HL-60 (cell line): ENCODE results near the gene P2RX6.

Experiments
- DNase-seq, 2 experiments: peaks; one replicate each; pipeline ENCODE4 v3.0.0-alpha.2; 2010 to 2020; ENCODE audit warnings: low read depth in 1 of 2, low spot score in 1 of 2
- H3K27ac ChIP-seq: fragments of 250-450 bp; sonication (Bioruptor Pico); replicated peaks from 2 replicates; pipeline ENCODE4 v1.5.1; 2020; ENCODE audit warnings: mild to moderate bottlenecking, moderate library complexity
- H3K27me3 ChIP-seq: fragments of 250-450 bp; sonication (Bioruptor Pico); 2 replicates; pipeline ENCODE4 v1.5.1; 2021; ENCODE audit warnings: mild to moderate bottlenecking, moderate library complexity; ENCODE audit not compliant: insufficient read depth, poor library complexity, severe bottlenecking
- H3K4me3 ChIP-seq: replicated peaks from 2 replicates; pipeline ENCODE4 v1.5.1; 2011; ENCODE audit warnings: mild to moderate bottlenecking, control low read depth, low read length; ENCODE audit not compliant: insufficient read depth
- GABPA ChIP-seq: IDR thresholded peaks from 2 replicates; pipeline ENCODE4 v1.6.1; 2012; ENCODE audit warnings: low read depth
- POLR2AphosphoS5 ChIP-seq: IDR thresholded peaks from 2 replicates; pipeline ENCODE4 v1.6.1; 2012; ENCODE audit warnings: low read depth
- REST ChIP-seq: IDR thresholded peaks from 2 replicates; pipeline ENCODE4 v1.6.1; 2012; ENCODE audit warnings: low read depth; ENCODE audit not compliant: insufficient replicate concordance
- SPI1 ChIP-seq: IDR thresholded peaks from 2 replicates; pipeline ENCODE4 v1.6.1; 2012; ENCODE audit warnings: low read depth, mild to moderate bottlenecking, borderline replicate concordance
- TF ChIP-seq, protein P1 (sequence below): IDR thresholded peaks from one replicate; pipeline ENCODE4 v1.5.1; 2011; ENCODE audit warnings: low read length, control low read depth, inconsistent platforms; ENCODE audit not compliant: insufficient read depth

P2RX6 gene

DNA sequence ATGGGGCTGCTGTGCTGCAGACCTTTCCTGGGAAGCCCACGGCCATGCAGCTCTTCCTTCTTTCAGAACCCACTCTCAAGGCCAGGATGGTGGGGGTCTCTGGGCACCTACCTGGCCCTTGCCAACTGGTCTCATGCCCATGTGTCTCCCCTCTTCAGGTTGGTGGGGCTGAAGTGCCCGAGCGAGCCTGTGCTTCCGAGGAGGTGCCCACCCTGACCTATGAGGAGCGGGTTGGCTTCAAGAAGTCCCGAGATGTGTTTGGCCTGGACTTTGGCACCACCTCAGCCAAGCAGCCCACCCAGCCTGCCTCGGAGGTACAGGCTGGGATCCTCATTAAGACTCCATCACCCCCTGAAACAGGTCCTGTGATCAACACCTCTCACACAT, 22.9 kb upstream of the P2RX6 start:
- Histone ChIP-seq H3K27me3 (no peaks in the 10 kb centered on the region), H3K4me3 (no peak overlapping the region), H3K27ac (no peak overlapping the region)
- TF ChIP-seq, protein P1, sequence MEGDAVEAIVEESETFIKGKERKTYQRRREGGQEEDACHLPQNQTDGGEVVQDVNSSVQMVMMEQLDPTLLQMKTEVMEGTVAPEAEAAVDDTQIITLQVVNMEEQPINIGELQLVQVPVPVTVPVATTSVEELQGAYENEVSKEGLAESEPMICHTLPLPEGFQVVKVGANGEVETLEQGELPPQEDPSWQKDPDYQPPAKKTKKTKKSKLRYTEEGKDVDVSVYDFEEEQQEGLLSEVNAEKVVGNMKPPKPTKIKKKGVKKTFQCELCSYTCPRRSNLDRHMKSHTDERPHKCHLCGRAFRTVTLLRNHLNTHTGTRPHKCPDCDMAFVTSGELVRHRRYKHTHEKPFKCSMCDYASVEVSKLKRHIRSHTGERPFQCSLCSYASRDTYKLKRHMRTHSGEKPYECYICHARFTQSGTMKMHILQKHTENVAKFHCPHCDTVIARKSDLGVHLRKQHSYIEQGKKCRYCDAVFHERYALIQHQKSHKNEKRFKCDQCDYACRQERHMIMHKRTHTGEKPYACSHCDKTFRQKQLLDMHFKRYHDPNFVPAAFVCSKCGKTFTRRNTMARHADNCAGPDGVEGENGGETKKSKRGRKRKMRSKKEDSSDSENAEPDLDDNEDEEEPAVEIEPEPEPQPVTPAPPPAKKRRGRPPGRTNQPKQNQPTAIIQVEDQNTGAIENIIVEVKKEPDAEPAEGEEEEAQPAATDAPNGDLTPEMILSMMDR: no peak
- TF ChIP-seq GABPA (no peak), POLR2AphosphoS5 (no peak), REST (no peak), SPI1 (no peak)
- DNase-seq: no peak

GRCh38 chr22:20992456-20993303, 22.3 kb upstream of the P2RX6 start:
- Histone ChIP-seq H3K27me3 (no peaks in the 10 kb centered on the region), H3K4me3 (no peak overlapping the region), H3K27ac (no peak overlapping the region)
- DNase-seq: no peak
- TF ChIP-seq POLR2AphosphoS5: no peak
- TF ChIP-seq REST: no peak
- no peak for TF ChIP-seq SPI1
- TF ChIP-seq GABPA: no peak
- TF ChIP-seq, protein P1: no peak

DNA sequence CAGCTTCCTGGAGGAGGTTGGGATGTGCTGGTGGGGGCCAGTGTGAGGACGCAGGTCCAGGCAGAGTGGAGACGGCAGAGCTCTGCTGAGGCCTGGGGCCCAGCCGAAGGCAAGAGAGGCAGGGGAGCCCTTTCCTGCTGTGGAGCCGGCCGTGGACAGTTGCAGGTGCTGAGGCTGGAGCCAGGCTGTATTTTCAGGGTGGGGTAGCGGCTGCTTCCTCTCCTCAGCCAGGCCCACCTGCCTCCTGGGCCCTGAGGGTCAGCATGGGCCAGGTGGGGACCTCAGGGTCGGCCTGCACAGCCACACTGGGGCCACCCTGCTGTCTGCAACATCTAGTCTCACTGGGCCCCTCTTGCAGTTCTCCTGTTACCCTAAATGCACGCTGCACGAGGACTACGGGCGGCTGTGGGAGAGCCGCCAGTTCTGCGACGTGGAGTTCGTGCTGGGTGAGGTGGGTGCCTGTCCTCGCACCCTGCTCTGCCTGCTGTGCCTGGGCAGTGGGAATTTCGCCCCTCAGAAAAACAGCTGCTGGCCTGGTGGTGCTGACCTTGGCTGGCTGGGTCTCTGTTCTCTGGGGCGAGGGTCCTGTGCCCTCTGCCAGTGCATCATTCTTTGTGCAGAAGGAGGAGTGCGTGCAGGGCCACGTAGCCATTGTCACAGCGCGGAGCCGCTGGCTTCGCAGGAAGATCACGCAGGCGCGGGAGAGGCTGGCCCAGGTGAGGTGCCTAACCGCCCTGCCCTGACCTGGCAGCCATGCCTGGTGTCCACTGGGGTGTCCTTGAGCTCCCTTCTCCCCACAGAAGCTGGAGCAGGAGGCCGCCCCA, 21.4 kb upstream of the P2RX6 start:
- TF ChIP-seq REST (no peak), POLR2AphosphoS5 (no peak), SPI1 (no peak), GABPA (no peak)
- TF ChIP-seq, protein P1: no peak
- no peak for DNase-seq
- Histone ChIP-seq H3K4me3 (no peak overlapping the region), H3K27me3 (no peaks in the 10 kb centered on the region), H3K27ac (no peak overlapping the region)
